ENCODE results near the gene HRC. TPM values are rescaled to one million over a fixed set of nuclear protein-coding genes. Genes with fewer than 3 reads are reported as not detected.
"Not testable (repeated sequence)": the region's sequence is repeated elsewhere in the genome, so short reads cannot be mapped to it uniquely, and the experiment has no call there.

HRC gene
- total and polyA plus RNA-seq, 8 donors, result 0.44 to 8.1 (median 0.83) TPM; not detected in 3

DNA sequence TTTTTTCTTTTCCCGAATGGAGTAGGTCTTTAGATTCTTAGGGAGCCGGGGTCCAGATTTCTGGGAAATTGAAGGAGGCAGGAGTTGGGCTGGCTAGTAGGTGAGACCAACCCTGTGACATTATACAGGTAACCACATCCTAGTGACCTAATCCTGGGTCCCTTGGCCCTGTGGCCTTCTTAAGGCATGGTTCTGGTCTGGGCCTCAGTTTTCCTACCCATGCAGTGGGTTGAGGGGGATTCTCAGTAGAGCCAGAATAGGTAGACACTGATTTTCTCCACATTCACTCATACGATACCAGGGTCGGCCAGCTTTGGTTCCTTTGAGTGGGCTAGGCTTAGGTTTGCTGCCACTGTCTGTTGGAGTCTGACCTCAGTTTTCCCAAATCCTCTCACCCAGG is 28.6 kb downstream of the HRC start:
- no peak for DNase-seq
- Histone ChIP-seq H3K36me3 (no peaks in the 10 kb centered on the region), H3K9me3 (no peaks in the 10 kb centered on the region), H3K27me3 (no peaks in the 10 kb centered on the region), H3K4me3 (no peak overlapping the region), H3K27ac (no peak overlapping the region), H3K4me1 (peaks cover 12 to 28% (median 19%) of the 10 kb centered on the region in 4 donors)
- WGBS, 5 donors, result 79 to 86% (median 83%) methylated on average over 4 of the region's 4 CpGs
- intact Hi-C loops (cut with DNase I; ENCODE audit: low total_unique reads), result no loop called here
- no peak for TF ChIP-seq EP300 (IDR thresholded peaks at IDR 0.05)
- TF ChIP-seq, protein P1, sequence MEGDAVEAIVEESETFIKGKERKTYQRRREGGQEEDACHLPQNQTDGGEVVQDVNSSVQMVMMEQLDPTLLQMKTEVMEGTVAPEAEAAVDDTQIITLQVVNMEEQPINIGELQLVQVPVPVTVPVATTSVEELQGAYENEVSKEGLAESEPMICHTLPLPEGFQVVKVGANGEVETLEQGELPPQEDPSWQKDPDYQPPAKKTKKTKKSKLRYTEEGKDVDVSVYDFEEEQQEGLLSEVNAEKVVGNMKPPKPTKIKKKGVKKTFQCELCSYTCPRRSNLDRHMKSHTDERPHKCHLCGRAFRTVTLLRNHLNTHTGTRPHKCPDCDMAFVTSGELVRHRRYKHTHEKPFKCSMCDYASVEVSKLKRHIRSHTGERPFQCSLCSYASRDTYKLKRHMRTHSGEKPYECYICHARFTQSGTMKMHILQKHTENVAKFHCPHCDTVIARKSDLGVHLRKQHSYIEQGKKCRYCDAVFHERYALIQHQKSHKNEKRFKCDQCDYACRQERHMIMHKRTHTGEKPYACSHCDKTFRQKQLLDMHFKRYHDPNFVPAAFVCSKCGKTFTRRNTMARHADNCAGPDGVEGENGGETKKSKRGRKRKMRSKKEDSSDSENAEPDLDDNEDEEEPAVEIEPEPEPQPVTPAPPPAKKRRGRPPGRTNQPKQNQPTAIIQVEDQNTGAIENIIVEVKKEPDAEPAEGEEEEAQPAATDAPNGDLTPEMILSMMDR (IDR thresholded peaks at IDR 0.05), result no peak
- TF ChIP-seq POLR2AphosphoS5 (IDR thresholded peaks at IDR 0.05), result no peak
- TF ChIP-seq POLR2A (IDR thresholded peaks at IDR 0.05), result no peak

DNA sequence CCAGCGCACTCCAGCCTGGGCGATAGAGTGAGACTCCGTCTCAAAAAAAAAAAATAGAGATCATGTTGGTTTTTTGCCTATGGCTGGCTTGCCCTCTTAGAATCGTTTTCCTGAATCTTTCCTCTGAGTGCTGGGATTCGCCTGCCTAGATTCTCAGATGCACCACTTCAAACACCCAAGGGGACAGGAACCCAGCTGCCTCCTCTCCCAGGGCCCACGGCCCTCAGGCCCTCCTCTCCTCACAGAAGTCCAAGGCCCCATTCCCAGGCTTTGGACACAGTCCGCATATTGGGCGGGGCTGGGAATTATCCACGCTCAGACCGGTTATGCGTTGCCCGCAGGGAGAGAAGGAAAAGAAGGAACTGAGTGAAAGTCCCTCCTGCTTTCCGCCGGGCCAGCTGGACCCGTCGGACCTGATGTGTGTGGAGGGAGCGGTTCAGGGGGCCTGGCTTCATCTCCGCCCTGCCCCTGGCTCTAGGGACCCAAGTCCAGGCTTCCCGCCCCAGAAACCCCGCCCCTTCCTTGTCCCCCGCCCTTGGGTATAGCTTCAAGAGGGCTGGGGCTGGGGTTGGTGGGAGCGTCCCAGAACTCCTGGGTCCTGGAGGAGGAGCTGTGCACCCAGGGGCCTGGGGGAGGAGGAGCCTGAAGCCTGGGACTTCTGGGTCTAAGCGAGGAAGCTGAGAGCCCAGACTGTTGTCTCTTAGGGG is 30.0 kb downstream of the HRC start:
- intact Hi-C loops (cut with DNase I; ENCODE audit: low total_unique reads), result no loop called here
- Histone ChIP-seq H3K36me3 (no peaks in the 10 kb centered on the region), H3K9me3 (no peaks in the 10 kb centered on the region), H3K4me1 (peaks cover 16 to 34% (median 21%) of the 10 kb centered on the region in 4 donors), H3K27ac (no peak overlapping the region), H3K4me3 (no peak overlapping the region), H3K27me3 (peaks cover 0 to 8% (median 4%) of the 10 kb centered on the region in 3 donors)
- TF ChIP-seq EP300 (IDR thresholded peaks at IDR 0.05), result no peak
- no peak for TF ChIP-seq POLR2AphosphoS5 (IDR thresholded peaks at IDR 0.05)
- TF ChIP-seq POLR2A (IDR thresholded peaks at IDR 0.05), result no peak
- TF ChIP-seq, protein P1 (IDR thresholded peaks at IDR 0.05), result no peak
- WGBS, 5 donors, result 20 to 38% (median 28%) methylated on average over 18 to 23 of the region's 23 CpGs
- DNase-seq, result peak in 1 of 2 donors; percentile 86

DNA sequence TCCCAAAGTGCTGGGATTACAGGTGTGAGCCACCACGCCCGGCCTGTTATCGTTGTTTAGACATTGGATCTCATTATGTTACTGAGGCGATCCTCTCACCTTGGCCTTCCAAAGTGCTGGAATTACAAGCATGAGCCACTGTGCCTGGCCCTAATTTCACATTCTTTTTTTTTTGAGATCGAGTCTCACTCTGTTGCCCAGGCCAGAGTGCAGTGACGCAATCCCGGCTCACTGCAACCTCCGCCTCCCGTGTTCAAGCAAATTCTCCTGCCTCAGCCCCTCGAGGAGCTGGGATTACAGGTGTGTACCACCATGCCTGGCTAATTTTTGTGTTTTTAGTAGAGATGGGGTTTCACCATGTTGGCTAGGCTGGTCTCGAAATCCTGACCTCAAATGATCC is 31.9 kb downstream of the HRC start:
- intact Hi-C loops (cut with DNase I; ENCODE audit: low total_unique reads); H3K27ac ChIP-seq; H3K36me3 ChIP-seq; H3K4me3 ChIP-seq; H3K9me3 ChIP-seq; DNase-seq: not testable (repeated sequence)
- 86 to 93% (median 91%) methylated on average over 11 of the region's 11 CpGs for WGBS, 5 donors
- Histone ChIP-seq H3K27me3 (peaks cover 0 to 18% (median 9%) of the 10 kb centered on the region in 3 donors), H3K4me1 (peaks cover 26 to 37% (median 32%) of the 10 kb centered on the region in 4 donors)

DNA sequence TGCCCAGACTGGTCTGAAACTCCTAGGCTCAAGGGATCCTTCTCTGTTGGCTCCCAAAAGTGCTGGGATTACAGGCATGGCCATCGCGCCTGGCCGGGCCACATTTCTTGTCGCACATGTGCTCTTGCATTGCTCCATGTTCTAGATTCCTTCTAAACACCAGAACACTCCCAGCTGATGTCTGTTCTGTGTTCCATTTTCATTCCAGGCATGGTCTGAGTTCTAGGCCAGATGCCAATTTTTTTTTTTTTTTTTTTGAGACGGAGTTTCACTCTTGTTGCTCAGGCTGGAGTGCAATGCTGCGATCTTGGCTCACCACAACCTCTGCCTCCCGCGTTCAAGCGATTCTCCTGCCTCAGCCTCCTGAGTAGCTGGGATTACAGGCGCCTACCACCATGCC is 33.4 kb downstream of the HRC start:
- Histone ChIP-seq H3K4me1 (peaks cover 29 to 37% (median 32%) of the 10 kb centered on the region in 4 donors), H3K27me3 (peaks cover 0 to 18% (median 9%) of the 10 kb centered on the region in 3 donors)
- H3K36me3 ChIP-seq; intact Hi-C loops (cut with DNase I; ENCODE audit: low total_unique reads); H3K27ac ChIP-seq; H3K9me3 ChIP-seq; H3K4me3 ChIP-seq; DNase-seq: not testable (repeated sequence)
- 72 to 79% (median 78%) methylated on average over 10 of the region's 10 CpGs for WGBS, 5 donors

DNA sequence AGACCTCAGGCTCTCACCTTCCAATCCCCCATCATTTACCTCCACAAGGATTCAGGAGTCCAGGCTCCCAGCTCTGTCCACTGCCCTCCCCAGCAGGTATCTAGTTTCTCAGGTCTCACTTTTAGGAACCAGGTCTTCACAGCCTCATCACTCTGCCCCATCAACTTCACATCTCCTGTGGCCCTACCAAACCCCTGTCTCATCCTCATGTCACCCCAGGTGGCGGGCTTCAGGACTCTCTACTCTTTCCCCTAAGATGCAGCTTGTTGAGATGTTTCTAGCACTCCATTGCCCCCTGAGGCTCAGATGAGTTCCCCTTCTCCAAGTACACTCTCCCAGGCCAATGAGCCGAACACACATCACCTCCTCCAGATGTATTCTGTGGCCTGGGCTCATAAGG is 34.3 kb downstream of the HRC start:
- no peak for DNase-seq
- H3K4me3 ChIP-seq, result no peak overlapping the region
- intact Hi-C loops (cut with DNase I; ENCODE audit: low total_unique reads), result no loop called here
- peaks cover 29 to 37% (median 32%) of the 10 kb centered on the region in 4 donors for H3K4me1 ChIP-seq
- peaks cover 0 to 18% (median 9%) of the 10 kb centered on the region in 3 donors for H3K27me3 ChIP-seq
- no peak for TF ChIP-seq POLR2AphosphoS5 (IDR thresholded peaks at IDR 0.05)
- TF ChIP-seq EP300 (IDR thresholded peaks at IDR 0.05), result no peak
- TF ChIP-seq, protein P1 (IDR thresholded peaks at IDR 0.05), result no peak
- TF ChIP-seq POLR2A (IDR thresholded peaks at IDR 0.05), result no peak
- no peaks in the 10 kb centered on the region for H3K36me3 ChIP-seq
- no peak overlapping the region for H3K27ac ChIP-seq
- no peaks in the 10 kb centered on the region for H3K9me3 ChIP-seq
- WGBS, 5 donors, result 83 to 95% (median 93%) methylated on average over 2 of the region's 2 CpGs

Data from stomach (tissue), 9 donors.